ENCODE data around the gene PCDHA8. TPM values are rescaled to one million over a fixed set of nuclear protein-coding genes. Genes with fewer than 3 reads are reported as not detected.
"Not testable (repeated sequence)": the region's sequence is repeated elsewhere in the genome, so short reads cannot be mapped to it uniquely, and the experiment has no call there.

PCDHA8 gene
- total and polyA plus RNA-seq, 2 donors from 2014 or later, result 0.82 TPM; not detected in 1

DNA sequence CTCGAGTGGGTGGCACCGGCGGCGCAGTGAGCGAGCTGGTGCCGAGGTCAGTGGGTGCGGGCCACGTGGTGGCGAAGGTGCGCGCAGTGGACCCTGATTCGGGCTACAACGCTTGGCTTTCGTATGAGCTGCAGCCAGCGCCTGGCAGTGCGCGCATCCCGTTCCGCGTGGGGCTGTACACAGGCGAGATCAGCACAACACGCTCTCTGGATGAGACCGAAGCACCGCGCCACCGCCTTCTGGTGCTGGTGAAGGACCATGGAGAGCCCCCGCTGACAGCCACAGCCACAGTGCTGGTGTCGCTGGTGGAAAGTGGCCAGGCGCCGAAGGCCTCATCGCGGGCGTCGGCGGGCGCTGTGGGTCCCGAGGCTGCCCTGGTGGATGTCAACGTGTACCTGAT lies 17.5 kb upstream of the PCDHA8 start:
- DNase-seq (no peak), FAIRE-seq (no peak)
- intact Hi-C loops (cut with DNase I), result no loop called here
- TF ChIP-seq CTCF (IDR thresholded peaks at IDR 0.05; ENCODE audit: borderline replicate concordance, extremely low read depth, insufficient read depth), result no peak
- H3K4me1 ChIP-seq (ENCODE audit: control insufficient read depth in 2 of 3, insufficient read depth in 2 of 3, low read depth in 1 of 3, low read length in 3 of 3), result no peaks in the 10 kb centered on the region
- no peaks in the 10 kb centered on the region for H3K27me3 ChIP-seq (ENCODE audit: control insufficient read depth, insufficient read depth, low read length)
- H3K4me3 ChIP-seq (ENCODE audit: low read length in 3 of 3), result no peak overlapping the region
- no peaks in the 10 kb centered on the region for H3K9me3 ChIP-seq (ENCODE audit: control insufficient read depth in 2 of 3, insufficient read depth in 1 of 3, low read length in 3 of 3)
- no peaks in the 10 kb centered on the region for H3K36me3 ChIP-seq (ENCODE audit: control insufficient read depth in 2 of 3, insufficient read depth in 3 of 3, low read length in 3 of 3)
- no peak overlapping the region for H3K27ac ChIP-seq (ENCODE audit: low read depth in 2 of 2, low read length in 2 of 2)
- no peak overlapping the region for H3K9ac ChIP-seq (ENCODE audit: low read length in 3 of 3)

DNA sequence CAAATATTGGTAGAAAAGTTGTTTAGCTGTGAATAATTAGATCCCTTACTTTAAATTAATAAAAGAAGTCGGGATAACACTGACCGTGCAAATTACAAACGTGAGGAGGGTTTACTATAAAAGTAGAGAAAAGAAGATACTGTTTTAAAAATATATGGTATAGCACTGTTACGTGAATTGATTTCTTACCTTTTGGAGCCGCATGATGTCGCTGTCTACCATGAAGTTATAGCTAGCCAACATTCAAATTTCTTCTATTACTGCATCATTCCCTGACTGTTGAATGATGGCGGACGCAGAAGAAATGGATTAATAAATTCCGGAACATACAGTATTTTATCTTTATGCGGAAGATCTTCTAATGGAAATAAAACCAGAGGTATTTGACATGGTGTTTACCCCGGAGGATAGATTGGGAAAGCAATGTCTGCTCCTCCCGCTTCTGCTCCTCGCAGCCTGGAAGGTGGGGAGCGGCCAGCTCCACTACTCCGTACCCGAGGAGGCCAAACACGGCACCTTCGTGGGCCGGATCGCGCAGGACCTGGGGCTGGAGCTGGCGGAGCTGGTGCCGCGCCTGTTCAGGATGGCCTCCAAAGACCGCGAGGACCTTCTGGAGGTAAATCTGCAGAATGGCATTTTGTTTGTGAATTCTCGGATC lies 13.2 kb upstream of the PCDHA8 start, which contains the start of gene PCDHA6:
Gene PCDHA6 (plus strand): TSS at position 257 of the 658 bp plus-strand sequence. CDS start 132 bp downstream, at position 389.
- intact Hi-C loops (cut with DNase I), result no loop called here
- TF ChIP-seq CTCF (IDR thresholded peaks at IDR 0.05; ENCODE audit: borderline replicate concordance, extremely low read depth, insufficient read depth), result no peak
- no peaks in the 10 kb centered on the region for H3K9me3 ChIP-seq (ENCODE audit: control insufficient read depth in 2 of 3, insufficient read depth in 1 of 3, low read length in 3 of 3)
- H3K9ac ChIP-seq (ENCODE audit: low read length in 3 of 3), result no peak within 1 kb of the TSS
- peak within 1 kb of the TSS in 2 of 3 donors; percentile 7 to 39 for H3K4me3 ChIP-seq (ENCODE audit: low read length in 3 of 3)
- no peaks in the 10 kb centered on the region for H3K27me3 ChIP-seq (ENCODE audit: control insufficient read depth, insufficient read depth, low read length)
- H3K27ac ChIP-seq (ENCODE audit: low read depth in 2 of 2, low read length in 2 of 2), result no peak within 1 kb of the TSS
- no peaks in the 10 kb centered on the region for H3K36me3 ChIP-seq (ENCODE audit: control insufficient read depth in 2 of 3, insufficient read depth in 3 of 3, low read length in 3 of 3)
- DNase-seq, result peak in 1 of 5 donors; percentile 5
- no peaks in the 10 kb centered on the region for H3K4me1 ChIP-seq (ENCODE audit: control insufficient read depth in 2 of 3, insufficient read depth in 2 of 3, low read depth in 1 of 3, low read length in 3 of 3)
- no peak for FAIRE-seq

- H3K4me3 ChIP-seq (ENCODE audit: low read length in 3 of 3), result peak overlapping the region in 2 of 3 donors; percentile 7 to 39
- FAIRE-seq (no peak), DNase-seq (no peak)
- no peak overlapping the region for H3K9ac ChIP-seq (ENCODE audit: low read length in 3 of 3)
- no peaks in the 10 kb centered on the region for H3K4me1 ChIP-seq (ENCODE audit: control insufficient read depth in 2 of 3, insufficient read depth in 2 of 3, low read depth in 1 of 3, low read length in 3 of 3)
- H3K9me3 ChIP-seq (ENCODE audit: control insufficient read depth in 2 of 3, insufficient read depth in 1 of 3, low read length in 3 of 3), result no peaks in the 10 kb centered on the region
- no peaks in the 10 kb centered on the region for H3K27me3 ChIP-seq (ENCODE audit: control insufficient read depth, insufficient read depth, low read length)
- no peaks in the 10 kb centered on the region for H3K36me3 ChIP-seq (ENCODE audit: control insufficient read depth in 2 of 3, insufficient read depth in 3 of 3, low read length in 3 of 3)
- no peak for TF ChIP-seq CTCF (IDR thresholded peaks at IDR 0.05; ENCODE audit: borderline replicate concordance, extremely low read depth, insufficient read depth)
- no peak overlapping the region for H3K27ac ChIP-seq (ENCODE audit: low read depth in 2 of 2, low read length in 2 of 2)
- intact Hi-C loops (cut with DNase I), result no loop called here
Measured at GRCh38 chr5:140828362-140828737, 12.6 kb upstream of the PCDHA8 start.

DNA sequence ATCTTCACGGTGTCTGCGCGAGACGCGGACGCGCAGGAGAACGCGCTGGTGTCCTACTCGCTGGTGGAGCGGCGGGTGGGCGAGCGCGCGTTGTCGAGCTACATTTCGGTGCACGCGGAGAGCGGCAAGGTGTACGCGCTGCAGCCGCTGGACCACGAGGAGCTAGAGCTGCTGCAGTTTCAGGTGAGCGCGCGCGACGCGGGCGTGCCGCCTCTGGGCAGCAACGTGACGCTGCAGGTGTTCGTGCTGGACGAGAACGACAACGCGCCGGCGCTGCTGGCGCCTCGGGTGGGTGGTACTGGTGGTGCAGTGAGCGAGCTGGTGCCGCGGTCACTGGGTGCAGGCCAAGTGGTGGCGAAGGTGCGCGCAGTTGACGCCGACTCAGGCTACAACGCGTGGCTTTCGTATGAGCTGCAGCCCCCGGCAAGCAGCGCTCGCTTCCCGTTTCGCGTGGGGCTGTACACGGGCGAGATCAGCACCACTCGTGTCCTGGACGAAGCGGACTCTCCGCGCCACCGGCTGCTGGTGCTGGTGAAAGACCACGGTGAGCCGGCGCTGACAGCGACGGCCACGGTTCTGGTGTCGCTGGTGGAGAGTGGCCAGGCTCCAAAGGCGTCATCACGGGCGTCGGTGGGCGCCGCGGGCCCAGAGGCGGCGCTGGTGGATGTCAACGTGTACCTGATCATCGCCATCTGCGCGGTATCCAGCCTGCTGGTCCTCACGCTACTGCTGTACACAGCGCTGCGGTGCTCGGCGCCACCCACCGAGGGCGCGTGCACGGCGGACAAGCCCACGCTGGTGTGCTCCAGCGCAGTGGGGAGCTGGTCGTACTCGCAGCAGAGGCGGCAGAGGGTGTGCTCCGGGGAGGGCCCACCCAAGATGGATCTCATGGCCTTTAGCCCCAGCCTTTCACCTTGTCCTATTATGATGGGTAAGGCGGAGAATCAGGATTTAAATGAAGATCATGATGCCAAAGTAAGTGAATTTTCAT lies 11.2 kb upstream of the PCDHA8 start:
- H3K4me1 ChIP-seq (ENCODE audit: control insufficient read depth in 2 of 3, insufficient read depth in 2 of 3, low read depth in 1 of 3, low read length in 3 of 3); H3K27ac ChIP-seq (ENCODE audit: low read depth in 2 of 2, low read length in 2 of 2); DNase-seq; H3K4me3 ChIP-seq (ENCODE audit: low read length in 3 of 3); H3K36me3 ChIP-seq (ENCODE audit: control insufficient read depth in 2 of 3, insufficient read depth in 3 of 3, low read length in 3 of 3); H3K27me3 ChIP-seq (ENCODE audit: control insufficient read depth, insufficient read depth, low read length); intact Hi-C loops (cut with DNase I); FAIRE-seq; H3K9ac ChIP-seq (ENCODE audit: low read length in 3 of 3); H3K9me3 ChIP-seq (ENCODE audit: control insufficient read depth in 2 of 3, insufficient read depth in 1 of 3, low read length in 3 of 3): not testable (repeated sequence)
